ENCODE results near the gene AOAH. TPM values are rescaled to one million over a fixed set of nuclear protein-coding genes. Genes with fewer than 3 reads are reported as not detected.

Gene AOAH
- total RNA-seq, 4 donors from 2014 or later: 0.93 to 20.5 (median 9.9) TPM

DNA sequence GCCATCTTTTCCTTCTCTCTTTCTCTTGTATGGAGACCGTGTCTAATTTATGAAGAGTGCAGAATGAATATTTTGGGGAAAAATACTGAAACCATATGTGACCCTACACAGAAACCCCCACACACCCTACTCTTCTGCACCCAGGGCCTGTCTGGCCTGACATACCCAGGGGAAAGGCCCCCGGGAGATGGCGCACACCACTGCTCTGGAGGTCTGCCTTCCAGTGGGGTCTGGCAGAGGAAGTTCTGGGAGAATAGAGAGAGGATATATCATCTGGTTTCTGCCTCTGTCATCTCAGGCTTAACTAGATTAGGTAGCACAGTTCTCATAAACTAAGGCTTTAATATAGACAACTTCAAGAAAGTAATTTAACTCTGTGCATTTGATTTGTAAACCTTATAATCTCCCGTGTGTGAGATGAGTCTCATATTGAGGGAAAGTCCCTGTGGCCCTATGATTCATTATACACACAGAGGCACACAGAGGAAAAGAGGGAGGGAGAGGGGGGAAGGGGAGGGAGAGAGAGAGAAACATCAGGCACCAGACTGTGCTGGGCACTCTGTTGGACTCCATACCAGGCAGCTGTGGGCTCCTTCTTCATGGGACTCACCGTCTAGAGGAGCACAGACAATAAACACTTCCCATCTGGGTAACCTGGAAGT lies 123.3 kb downstream of the AOAH start:
- TF ChIP-seq POLR2A (IDR thresholded peaks at IDR 0.05) (no peak), EP300 (IDR thresholded peaks at IDR 0.05) (no peak), POLR2AphosphoS5 (IDR thresholded peaks at IDR 0.05) (no peak)
- TF ChIP-seq, protein P1, sequence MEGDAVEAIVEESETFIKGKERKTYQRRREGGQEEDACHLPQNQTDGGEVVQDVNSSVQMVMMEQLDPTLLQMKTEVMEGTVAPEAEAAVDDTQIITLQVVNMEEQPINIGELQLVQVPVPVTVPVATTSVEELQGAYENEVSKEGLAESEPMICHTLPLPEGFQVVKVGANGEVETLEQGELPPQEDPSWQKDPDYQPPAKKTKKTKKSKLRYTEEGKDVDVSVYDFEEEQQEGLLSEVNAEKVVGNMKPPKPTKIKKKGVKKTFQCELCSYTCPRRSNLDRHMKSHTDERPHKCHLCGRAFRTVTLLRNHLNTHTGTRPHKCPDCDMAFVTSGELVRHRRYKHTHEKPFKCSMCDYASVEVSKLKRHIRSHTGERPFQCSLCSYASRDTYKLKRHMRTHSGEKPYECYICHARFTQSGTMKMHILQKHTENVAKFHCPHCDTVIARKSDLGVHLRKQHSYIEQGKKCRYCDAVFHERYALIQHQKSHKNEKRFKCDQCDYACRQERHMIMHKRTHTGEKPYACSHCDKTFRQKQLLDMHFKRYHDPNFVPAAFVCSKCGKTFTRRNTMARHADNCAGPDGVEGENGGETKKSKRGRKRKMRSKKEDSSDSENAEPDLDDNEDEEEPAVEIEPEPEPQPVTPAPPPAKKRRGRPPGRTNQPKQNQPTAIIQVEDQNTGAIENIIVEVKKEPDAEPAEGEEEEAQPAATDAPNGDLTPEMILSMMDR (IDR thresholded peaks at IDR 0.05): no peak
- no peak for ATAC-seq
- Histone ChIP-seq H3K4me1 (no peaks in the 10 kb centered on the region), H3K27me3 (no peaks in the 10 kb centered on the region), H3K27ac (no peak overlapping the region), H3K4me3 (no peak overlapping the region), H3K9me3 (no peaks in the 10 kb centered on the region), H3K36me3 (no peaks in the 10 kb centered on the region)
- 26 to 31% methylated on average over 4 of the region's 5 CpGs for WGBS, 2 donors (ENCODE audit: low coverage in 1 of 2)

- Histone ChIP-seq H3K4me3 (no peak overlapping the region), H3K36me3 (no peaks in the 10 kb centered on the region), H3K9me3 (no peaks in the 10 kb centered on the region), H3K4me1 (no peaks in the 10 kb centered on the region), H3K27ac (no peak overlapping the region), H3K27me3 (no peaks in the 10 kb centered on the region)
- TF ChIP-seq, protein P1 (IDR thresholded peaks at IDR 0.05): no peak
- no peak for TF ChIP-seq POLR2AphosphoS5 (IDR thresholded peaks at IDR 0.05)
- WGBS, 2 donors (ENCODE audit: low coverage in 1 of 2): 83 to 97% methylated on average over 2 to 6 of the region's 6 CpGs
- no peak for ATAC-seq
These were observed 124.0 kb downstream of the AOAH start for GRCh38 chr7:36600314-36600682.

DNA sequence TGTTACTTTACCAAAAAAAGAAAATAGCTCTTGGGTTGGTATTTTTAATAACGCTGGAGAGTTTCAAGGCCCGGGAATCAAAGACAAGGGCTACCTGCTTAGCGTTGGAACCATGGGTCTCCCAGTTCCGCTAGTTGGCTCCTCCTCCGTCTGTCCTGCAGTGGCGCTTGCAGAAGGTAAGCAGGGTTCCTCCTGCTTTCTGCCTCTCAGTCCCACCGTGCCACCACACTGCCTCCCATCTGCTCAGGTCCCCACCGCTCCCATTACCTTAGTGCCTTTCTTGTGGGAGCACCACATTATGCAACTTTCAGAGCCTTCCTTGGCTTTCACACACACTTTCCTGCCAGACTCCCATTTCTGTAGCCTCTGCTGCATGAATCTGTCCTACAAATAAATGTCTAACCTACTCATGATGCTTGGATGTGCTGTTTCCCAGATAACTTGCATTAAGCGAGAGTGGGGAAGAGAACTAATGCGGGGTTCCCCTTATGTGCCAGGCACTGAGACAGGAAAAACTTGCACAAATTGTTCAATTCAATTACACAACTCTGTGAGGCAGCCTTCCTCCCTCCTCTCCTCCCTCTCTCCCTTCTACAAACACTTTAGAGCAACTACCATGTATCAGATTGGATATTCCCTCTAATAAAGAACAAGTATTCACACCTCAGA lies 124.5 kb downstream of the AOAH start:
- H3K36me3 ChIP-seq: no peaks in the 10 kb centered on the region
- no peaks in the 10 kb centered on the region for H3K9me3 ChIP-seq
- no peak overlapping the region for H3K4me3 ChIP-seq
- no peaks in the 10 kb centered on the region for H3K27me3 ChIP-seq
- no peaks in the 10 kb centered on the region for H3K4me1 ChIP-seq
- TF ChIP-seq POLR2A (IDR thresholded peaks at IDR 0.05) (no peak), POLR2AphosphoS5 (IDR thresholded peaks at IDR 0.05) (no peak), EP300 (IDR thresholded peaks at IDR 0.05) (no peak)
- TF ChIP-seq, protein P1 (IDR thresholded peaks at IDR 0.05): no peak
- H3K27ac ChIP-seq: no peak overlapping the region
- no peak for ATAC-seq
- WGBS, 2 donors (ENCODE audit: low coverage in 1 of 2): 92% methylated on average over 7 to 10 of the region's 10 CpGs

DNA sequence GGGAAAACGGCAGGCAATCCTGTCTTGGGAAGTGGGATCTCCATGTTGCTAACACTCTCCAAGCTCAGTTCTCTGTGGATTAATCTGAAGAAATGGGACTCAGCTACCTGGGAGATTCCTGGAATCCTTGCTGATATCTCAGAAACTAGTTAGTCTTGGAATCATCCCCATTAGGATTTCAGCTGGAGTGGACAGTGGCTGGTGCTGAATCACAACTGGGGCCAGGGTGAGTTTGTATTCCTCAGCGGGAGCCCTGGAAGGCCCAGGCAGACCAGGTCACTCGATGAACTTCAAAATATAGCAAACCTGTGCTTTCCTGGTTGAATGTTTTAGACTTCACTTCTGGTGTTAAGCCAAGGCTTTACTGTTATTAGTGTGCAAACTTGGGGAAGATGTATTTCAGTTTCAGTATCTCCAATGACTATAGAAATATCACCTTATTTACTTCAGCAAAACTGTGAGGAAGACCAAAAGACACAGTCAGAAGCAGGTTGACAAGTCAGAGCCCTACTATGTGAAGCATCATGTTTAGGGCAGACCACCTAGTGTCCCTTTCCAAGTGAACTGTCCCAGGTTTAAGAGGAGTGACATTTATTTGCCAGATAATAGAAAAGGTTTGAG lies 126.1 kb downstream of the AOAH start:
- Histone ChIP-seq H3K4me1 (no peaks in the 10 kb centered on the region), H3K36me3 (no peaks in the 10 kb centered on the region), H3K27ac (no peak overlapping the region), H3K9me3 (no peaks in the 10 kb centered on the region), H3K27me3 (no peaks in the 10 kb centered on the region), H3K4me3 (no peak overlapping the region)
- TF ChIP-seq EP300 (IDR thresholded peaks at IDR 0.05): no peak
- no peak for TF ChIP-seq POLR2AphosphoS5 (IDR thresholded peaks at IDR 0.05)
- WGBS, 2 donors (ENCODE audit: low coverage in 1 of 2): 88% methylated on average over 1 of the region's 3 CpGs; no CpG with 5 or more reads in 1 of the 2 donors
- no peak for ATAC-seq

DNA sequence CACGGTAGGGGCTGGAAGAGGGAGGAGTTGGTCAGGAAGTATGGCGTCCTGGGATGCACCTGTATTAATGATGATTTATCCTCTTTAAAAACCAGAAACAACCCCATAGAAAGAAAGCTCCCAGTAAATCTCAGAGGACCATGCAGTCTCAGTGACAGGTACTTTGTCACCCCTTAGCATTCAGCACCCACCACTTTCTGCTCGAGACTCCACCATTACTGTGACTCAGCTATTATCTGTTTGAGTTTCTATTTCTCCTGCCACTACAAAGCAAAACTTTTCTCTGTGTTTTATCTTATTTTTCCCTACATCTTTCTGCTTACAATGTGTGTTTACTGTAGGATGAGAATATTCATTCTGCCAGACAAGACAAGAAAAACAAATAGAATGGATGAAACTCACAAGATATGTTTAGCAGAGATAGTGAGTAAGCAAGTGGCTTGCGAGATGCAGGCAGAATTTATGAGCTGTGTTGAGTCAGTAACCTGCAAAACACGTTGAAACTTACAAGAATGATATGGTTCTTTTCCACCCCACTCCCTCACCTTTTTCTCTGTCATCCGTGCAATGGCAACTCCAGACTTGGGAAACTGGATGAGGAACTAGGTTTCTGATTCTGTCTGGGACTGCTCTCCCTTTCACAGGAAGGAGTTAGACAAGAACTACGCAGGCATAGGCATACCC lies 127.1 kb downstream of the AOAH start:
- Histone ChIP-seq H3K9me3 (no peaks in the 10 kb centered on the region), H3K27me3 (no peaks in the 10 kb centered on the region), H3K27ac (no peak overlapping the region), H3K4me1 (no peaks in the 10 kb centered on the region), H3K4me3 (no peak overlapping the region), H3K36me3 (no peaks in the 10 kb centered on the region)
- TF ChIP-seq POLR2A (IDR thresholded peaks at IDR 0.05): no peak
- no peak for TF ChIP-seq POLR2AphosphoS5 (IDR thresholded peaks at IDR 0.05)
- TF ChIP-seq, protein P1 (IDR thresholded peaks at IDR 0.05): no peak
- no peak for TF ChIP-seq EP300 (IDR thresholded peaks at IDR 0.05)
- no peak for ATAC-seq
- 41 to 65% methylated on average over 5 to 6 of the region's 7 CpGs for WGBS, 2 donors (ENCODE audit: low coverage in 1 of 2)
